Astrocyte of the spinal cord (primary cell): ENCODE results near the gene SETBP1.

ENCODE experiments used
- DNase-seq: peaks from one replicate; pipeline ENCODE4 v3.0.0; 2011; ENCODE audit warnings: low read depth, low spot score
- H3K4me3 ChIP-seq: 2 replicates; pipeline ENCODE4 v1.5.1; 2011; ENCODE audit warnings: low read depth, mild to moderate bottlenecking, low read length, moderate library complexity
- CTCF ChIP-seq: IDR thresholded peaks from 2 replicates; pipeline ENCODE4 v1.5.1; 2012; ENCODE audit warnings: low read depth, mild to moderate bottlenecking, low read length, inconsistent platforms
- in situ Hi-C: cut with HindIII; loops from 2 replicates; pipeline ENCODE4 v1.10.0; 2017; ENCODE audit warnings: low sequenced_read_pairs

Gene SETBP1

GRCh38 chr18:45100321-45101105 is 419.8 kb downstream of the SETBP1 start:
- no peak overlapping the region for H3K4me3 ChIP-seq
- no peak for DNase-seq
- in situ Hi-C loops, result no loop called here
- no peak for TF ChIP-seq CTCF

GRCh38 chr18:45102126-45102525 is 421.4 kb downstream of the SETBP1 start:
- in situ Hi-C loops, result no loop called here
- no peak for TF ChIP-seq CTCF
- H3K4me3 ChIP-seq, result no peak overlapping the region
- no peak for DNase-seq

- no peak for DNase-seq
- no peak for TF ChIP-seq CTCF
- no peak overlapping the region for H3K4me3 ChIP-seq
- in situ Hi-C loops, result no loop called here
Measured at GRCh38 chr18:45102863-45103262, 422.2 kb downstream of the SETBP1 start.

GRCh38 chr18:45103319-45104048 is 422.8 kb downstream of the SETBP1 start:
- no peak for DNase-seq
- no peak for TF ChIP-seq CTCF
- in situ Hi-C loops, result no loop called here
- no peak overlapping the region for H3K4me3 ChIP-seq

GRCh38 chr18:45104049-45104395 is 423.3 kb downstream of the SETBP1 start:
- no peak for DNase-seq
- in situ Hi-C loops, result no loop called here
- no peak for TF ChIP-seq CTCF
- no peak overlapping the region for H3K4me3 ChIP-seq

GRCh38 chr18:45106331-45106774 is 425.7 kb downstream of the SETBP1 start:
- in situ Hi-C loops, result no loop called here
- DNase-seq, result peak; percentile 55
- TF ChIP-seq CTCF, result no peak
- no peak overlapping the region for H3K4me3 ChIP-seq
